SK-MEL-5 (cell line): ENCODE data around the gene DTNB. TPM values are rescaled to one million over a fixed set of nuclear protein-coding genes. Genes with fewer than 3 reads are reported as not detected.

Experiments used
- DNase-seq: peaks from one replicate; pipeline ENCODE4 v3.0.0-alpha.2; 2016; ENCODE audit warnings: low read depth, low spot score
- in situ Hi-C: cut with HindIII; loops from 2 replicates; pipeline ENCODE4 v1.10.0; 2016; ENCODE audit warnings: low sequenced_read_pairs, high pct_unique_total_duplicates, low pct_unique_long_range_greater_than_20kb
- total RNA-seq: library from RNA; depleted of rRNA; stranded (reverse); fragments of >200 nt; shearing (Covaris generic); gene quantifications from 2 replicates; pipeline ENCODE4 v1.2.3, GENCODE V29; 2014

Gene DTNB
- total RNA-seq, 1 experiment from 2014 or later, result 19.9 TPM

- in situ Hi-C loops, result no loop called here
- DNase-seq, result peak; percentile 85
These were observed 330.8 kb downstream of the DTNB start for GRCh38 chr2:25342372-25343186.

- in situ Hi-C loops, result no loop called here
- DNase-seq, result peak; percentile 66
These were observed 331.5 kb downstream of the DTNB start, which contains the start of gene DNMT3A for GRCh38 chr2:25341753-25342371. Gene DNMT3A, minus strand, starts transcription at chr2:25341925. Its CDS starts 27,941 bp downstream, at chr2:25313984.

- no peak for DNase-seq
- in situ Hi-C loops, result no loop called here
These were observed 332.2 kb downstream of the DTNB start for GRCh38 chr2:25341011-25341727.

GRCh38 chr2:25340181-25340921 lies 333.0 kb downstream of the DTNB start:
- in situ Hi-C loops, result no loop called here
- no peak for DNase-seq

- in situ Hi-C loops, result no loop called here
- no peak for DNase-seq
These were observed 333.6 kb downstream of the DTNB start for GRCh38 chr2:25339791-25340180.

- no peak for DNase-seq
- in situ Hi-C loops, result no loop called here
These were observed 334.1 kb downstream of the DTNB start for GRCh38 chr2:25339211-25339674.

GRCh38 chr2:25338401-25338800 lies 335.0 kb downstream of the DTNB start:
- no peak for DNase-seq
- in situ Hi-C loops, result no loop called here

GRCh38 chr2:25337891-25338290 lies 335.5 kb downstream of the DTNB start:
- DNase-seq, result no peak

GRCh38 chr2:25337276-25337675 lies 336.1 kb downstream of the DTNB start:
- DNase-seq, result no peak
- in situ Hi-C loops, result no loop called here

More at GRCh38 chr2:25337891-25338290, 335.5 kb downstream of the DTNB start:
- in situ Hi-C loops, result no loop called here

GRCh38 chr2:25336383-25336841 lies 337.0 kb downstream of the DTNB start:
- in situ Hi-C loops, result no loop called here
- no peak for DNase-seq

- no peak for DNase-seq
- in situ Hi-C loops, result no loop called here
These were observed 337.4 kb downstream of the DTNB start for GRCh38 chr2:25335971-25336370.

GRCh38 chr2:25335204-25335603 lies 338.2 kb downstream of the DTNB start:
- DNase-seq, result no peak
- in situ Hi-C loops, result no loop called here

GRCh38 chr2:25334482-25334881 lies 338.9 kb downstream of the DTNB start:
- in situ Hi-C loops, result no loop called here
- DNase-seq, result no peak

GRCh38 chr2:25333981-25334380 lies 339.4 kb downstream of the DTNB start:
- in situ Hi-C loops, result no loop called here
- DNase-seq, result no peak

- DNase-seq, result peak; percentile 91
- in situ Hi-C loops, result no loop called here
These were observed 340.8 kb downstream of the DTNB start for GRCh38 chr2:25332571-25332970.

- no peak for DNase-seq
- in situ Hi-C loops, result no loop called here
These were observed 341.6 kb downstream of the DTNB start for GRCh38 chr2:25331686-25332365.

GRCh38 chr2:25330937-25331336 lies 342.4 kb downstream of the DTNB start:
- in situ Hi-C loops, result no loop called here
- no peak for DNase-seq
